Measurements from ENCODE around the gene BID.

DNA sequence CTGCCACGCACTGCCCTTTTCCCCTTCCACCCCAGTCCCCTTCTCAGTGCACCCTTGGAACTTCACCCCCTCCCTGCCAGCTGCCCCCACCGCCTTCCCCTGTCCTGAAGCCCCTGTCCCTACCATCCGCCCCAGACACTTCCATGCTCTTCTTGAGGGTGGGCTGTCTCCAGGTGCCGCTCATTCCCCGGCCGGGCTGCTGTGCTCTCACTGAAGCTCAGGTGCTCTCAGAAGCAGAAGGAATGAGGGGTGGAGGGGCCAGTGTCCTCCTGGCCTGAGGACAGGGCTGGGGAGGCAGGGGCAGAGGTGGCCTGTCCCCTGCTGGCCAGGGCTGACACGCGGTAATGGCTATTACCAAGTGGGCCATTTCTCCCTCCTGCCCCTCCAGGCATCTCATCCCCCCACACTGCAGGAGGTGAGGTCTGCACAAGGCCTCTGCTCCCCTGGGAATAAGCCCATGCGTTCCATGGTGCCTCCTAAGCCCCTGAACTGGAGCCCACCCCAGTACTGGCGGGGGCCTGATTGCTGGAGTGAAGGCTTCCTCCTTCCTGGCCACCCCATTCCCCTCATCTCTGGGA, 6.6 kb upstream of the BID start:
- TF ChIP-seq, protein P1, sequence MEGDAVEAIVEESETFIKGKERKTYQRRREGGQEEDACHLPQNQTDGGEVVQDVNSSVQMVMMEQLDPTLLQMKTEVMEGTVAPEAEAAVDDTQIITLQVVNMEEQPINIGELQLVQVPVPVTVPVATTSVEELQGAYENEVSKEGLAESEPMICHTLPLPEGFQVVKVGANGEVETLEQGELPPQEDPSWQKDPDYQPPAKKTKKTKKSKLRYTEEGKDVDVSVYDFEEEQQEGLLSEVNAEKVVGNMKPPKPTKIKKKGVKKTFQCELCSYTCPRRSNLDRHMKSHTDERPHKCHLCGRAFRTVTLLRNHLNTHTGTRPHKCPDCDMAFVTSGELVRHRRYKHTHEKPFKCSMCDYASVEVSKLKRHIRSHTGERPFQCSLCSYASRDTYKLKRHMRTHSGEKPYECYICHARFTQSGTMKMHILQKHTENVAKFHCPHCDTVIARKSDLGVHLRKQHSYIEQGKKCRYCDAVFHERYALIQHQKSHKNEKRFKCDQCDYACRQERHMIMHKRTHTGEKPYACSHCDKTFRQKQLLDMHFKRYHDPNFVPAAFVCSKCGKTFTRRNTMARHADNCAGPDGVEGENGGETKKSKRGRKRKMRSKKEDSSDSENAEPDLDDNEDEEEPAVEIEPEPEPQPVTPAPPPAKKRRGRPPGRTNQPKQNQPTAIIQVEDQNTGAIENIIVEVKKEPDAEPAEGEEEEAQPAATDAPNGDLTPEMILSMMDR (IDR thresholded peaks at IDR 0.05 in 2 of 3, conservative IDR thresholded peaks at IDR 0.05 in 1 of 3; ENCODE audit: control insufficient read depth in 2 of 3, extremely low read depth in 1 of 3, insufficient read depth in 1 of 3, low read depth in 3 of 3, low read length in 3 of 3), result no peak
- no peak for TF ChIP-seq EZH2 (IDR thresholded peaks at IDR 0.05; ENCODE audit: borderline replicate concordance, control insufficient read depth, low read depth, low read length)
- TF ChIP-seq POLR2AphosphoS5 (IDR thresholded peaks at IDR 0.05; ENCODE audit: low read length), result no peak
- TF ChIP-seq POLR2AphosphoS2 (IDR thresholded peaks at IDR 0.05; ENCODE audit: low read depth, low read length), result no peak
- no peak for TF ChIP-seq CEBPB (IDR thresholded peaks at IDR 0.05; ENCODE audit: borderline replicate concordance in 1 of 2, low read depth in 2 of 2, low read length in 2 of 2)

All from GM12878 (cell line).